Coronary artery (tissue), 2 donors: ENCODE measurements around the gene NKAIN2.
A peak's percentile ranks its signal among the peaks of the same experiment; 100 is the strongest.

ENCODE experiments used
- DNase-seq: peaks from one replicate; pipeline ENCODE4 v3.0.0-alpha.2; 2017; ENCODE audit warnings: low spot score
- H3K27ac ChIP-seq, 2 donors: fragments of 200-600 bp; sonication (generic); one replicate each; pipeline ENCODE4 v1.5.1; 2016 to 2019
- H3K4me3 ChIP-seq: fragments of 200-600 bp; sonication (generic); 2 replicates; pipeline ENCODE4 v1.5.1; 2016; ENCODE audit warnings: mild to moderate bottlenecking, moderate library complexity
- TF ChIP-seq, protein P1 (sequence below): fragments of 200-600 bp; sonication (generic); IDR thresholded peaks from one replicate; pipeline ENCODE4 v1.5.1; 2019; ENCODE audit warnings: antibody characterized with exemption

NKAIN2 gene

DNA sequence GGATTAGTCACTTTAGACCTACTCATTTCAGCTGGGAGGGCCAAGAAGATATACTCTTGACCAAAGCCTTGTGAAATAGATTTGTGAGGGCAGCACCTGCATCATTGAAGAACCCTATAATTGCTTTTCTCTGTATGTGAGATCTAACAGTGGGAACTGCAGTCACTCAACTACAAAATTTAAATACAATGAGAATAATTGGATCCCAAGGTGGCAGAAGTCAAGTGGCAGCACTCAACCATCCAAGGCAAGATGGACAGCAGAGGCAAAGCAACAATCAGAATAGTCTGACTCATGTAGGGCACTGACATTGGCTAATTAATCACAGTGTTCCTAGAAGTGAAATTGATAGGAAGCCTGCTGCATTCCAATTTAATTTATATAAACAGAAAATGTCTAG, 8.9 kb upstream of the NKAIN2 start:
- no peak for DNase-seq
- Histone ChIP-seq H3K27ac (no peak overlapping the region), H3K4me3 (no peak overlapping the region)
- TF ChIP-seq, protein P1, sequence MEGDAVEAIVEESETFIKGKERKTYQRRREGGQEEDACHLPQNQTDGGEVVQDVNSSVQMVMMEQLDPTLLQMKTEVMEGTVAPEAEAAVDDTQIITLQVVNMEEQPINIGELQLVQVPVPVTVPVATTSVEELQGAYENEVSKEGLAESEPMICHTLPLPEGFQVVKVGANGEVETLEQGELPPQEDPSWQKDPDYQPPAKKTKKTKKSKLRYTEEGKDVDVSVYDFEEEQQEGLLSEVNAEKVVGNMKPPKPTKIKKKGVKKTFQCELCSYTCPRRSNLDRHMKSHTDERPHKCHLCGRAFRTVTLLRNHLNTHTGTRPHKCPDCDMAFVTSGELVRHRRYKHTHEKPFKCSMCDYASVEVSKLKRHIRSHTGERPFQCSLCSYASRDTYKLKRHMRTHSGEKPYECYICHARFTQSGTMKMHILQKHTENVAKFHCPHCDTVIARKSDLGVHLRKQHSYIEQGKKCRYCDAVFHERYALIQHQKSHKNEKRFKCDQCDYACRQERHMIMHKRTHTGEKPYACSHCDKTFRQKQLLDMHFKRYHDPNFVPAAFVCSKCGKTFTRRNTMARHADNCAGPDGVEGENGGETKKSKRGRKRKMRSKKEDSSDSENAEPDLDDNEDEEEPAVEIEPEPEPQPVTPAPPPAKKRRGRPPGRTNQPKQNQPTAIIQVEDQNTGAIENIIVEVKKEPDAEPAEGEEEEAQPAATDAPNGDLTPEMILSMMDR: no peak

DNA sequence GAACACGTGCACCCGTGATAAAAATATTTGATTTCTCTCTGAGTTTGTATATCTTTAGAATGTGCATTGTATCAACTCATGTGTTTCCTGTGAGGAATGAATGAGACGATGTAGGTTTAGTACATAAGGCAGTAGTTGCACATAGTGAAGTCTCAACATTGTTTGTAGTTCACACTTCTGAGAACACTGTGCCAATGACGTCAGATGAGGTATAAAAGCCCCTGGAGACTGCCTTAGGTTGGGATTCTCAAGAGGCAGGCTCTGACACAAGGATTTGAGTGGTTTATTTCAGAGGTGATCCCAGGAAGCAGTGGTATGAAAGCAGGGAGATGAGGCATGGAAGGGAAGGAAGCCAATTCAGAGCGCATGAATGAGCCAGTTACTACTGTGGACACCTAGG, 2.6 kb upstream of the NKAIN2 start:
- no peak overlapping the region for H3K27ac ChIP-seq

DNA sequence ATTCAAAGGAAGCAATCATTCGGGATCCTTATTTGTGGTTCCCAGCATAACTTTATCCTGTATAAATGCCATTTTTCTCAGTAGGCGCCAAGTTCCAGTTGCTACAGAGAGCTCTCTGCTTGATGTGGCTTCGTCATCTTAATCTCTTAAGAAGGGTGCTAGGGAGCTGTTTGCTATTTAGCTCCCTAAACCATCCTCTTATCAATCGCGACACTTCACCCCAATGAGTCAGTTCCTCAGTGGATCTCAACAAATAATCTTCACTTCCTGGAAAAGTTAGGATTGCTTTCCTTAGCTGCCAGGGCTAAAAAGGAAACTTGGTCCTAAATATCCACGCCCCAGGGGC, 1.3 kb upstream of the NKAIN2 start:
- no peak for DNase-seq
- TF ChIP-seq, protein P1: no peak
- Histone ChIP-seq H3K4me3 (peak overlapping the region; percentile 70), H3K27ac (no peak overlapping the region)

More for the DNA sequence above, 2.6 kb upstream of the NKAIN2 start:
- TF ChIP-seq, protein P1: no peak
- H3K4me3 ChIP-seq: no peak overlapping the region
- DNase-seq: no peak

DNA sequence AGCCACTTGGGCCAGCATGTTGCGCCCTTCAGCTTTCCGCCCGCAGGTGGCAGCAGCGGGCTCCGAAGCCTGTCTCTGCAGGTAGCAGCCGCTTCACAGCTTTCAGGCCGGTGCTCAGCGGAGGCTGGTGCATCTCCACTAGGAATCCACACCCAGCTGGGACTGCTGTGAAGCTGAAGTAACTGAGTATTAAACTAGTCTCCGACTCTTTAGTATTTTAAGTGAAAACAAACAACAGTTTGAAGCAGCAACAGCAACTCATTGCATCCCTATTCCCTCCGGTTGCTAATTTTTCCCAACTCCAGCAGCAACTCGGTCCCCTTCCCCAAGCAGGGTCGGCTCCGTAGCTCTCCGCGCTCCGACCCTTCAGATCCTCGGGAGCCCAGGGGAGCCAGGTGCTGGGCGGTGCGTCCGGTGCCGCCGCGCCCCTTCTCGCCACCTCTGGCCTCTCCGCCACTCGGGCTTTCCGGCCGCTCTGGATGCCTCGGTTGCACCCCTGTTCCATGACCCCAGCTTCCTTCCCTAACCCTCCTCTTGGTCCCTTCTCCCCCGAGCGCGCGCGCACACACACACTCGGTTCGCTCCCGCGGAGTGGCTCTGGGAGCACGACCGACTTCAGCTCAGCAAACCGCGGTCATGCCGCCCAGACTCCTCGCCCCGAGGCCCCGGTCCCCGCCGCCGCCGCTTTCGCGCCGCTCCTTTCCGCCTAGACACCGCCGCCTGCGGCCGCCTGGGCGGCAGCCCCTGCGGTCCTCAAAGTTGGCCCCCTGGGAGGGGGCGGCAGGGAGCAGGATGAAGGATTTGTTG, 765 bp upstream of the NKAIN2 start:
- Histone ChIP-seq H3K4me3 (peak overlapping the region; percentile 70), H3K27ac (no peak overlapping the region)
- DNase-seq: peak; percentile 78
- TF ChIP-seq, protein P1: peak; percentile 74

DNA sequence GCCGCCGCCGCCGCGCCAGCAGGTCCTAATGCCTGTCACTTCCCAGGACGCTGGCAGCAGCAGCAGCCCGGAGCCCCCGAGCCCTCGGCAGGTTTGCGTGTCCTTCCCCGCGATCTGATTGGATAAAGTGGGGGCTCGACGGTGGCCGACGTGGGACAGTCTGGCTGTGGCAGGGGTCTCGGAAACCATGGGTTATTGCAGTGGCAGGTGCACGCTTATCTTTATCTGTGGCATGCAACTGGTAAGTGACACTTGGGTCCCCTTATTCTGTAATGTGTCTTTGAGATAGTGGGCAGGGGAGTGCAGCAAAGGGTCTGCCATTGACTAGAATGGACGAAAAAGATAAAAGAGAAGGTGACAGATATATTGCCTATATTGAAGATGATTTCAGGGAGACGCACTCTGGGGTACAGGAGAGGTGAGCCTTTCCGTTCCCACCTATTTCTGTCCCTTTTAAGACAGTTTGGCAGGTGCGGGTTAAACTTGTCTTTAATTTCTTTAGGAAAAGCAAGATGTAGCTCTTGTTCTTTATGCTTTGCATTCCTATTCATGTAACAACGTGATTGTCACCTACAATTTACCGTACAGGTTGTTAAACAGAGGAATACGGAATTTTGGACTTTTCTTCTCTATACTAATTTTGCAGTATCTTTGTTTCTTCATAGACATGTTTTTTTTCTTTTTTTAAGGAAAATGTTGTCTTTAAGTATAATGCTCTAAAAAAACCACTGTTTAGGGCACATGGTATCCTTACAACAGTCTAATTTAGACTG, 535 bp downstream of the NKAIN2 start:
- TF ChIP-seq, protein P1: no peak
- peak overlapping the region; percentile 70 for H3K4me3 ChIP-seq
- DNase-seq: no peak
- no peak overlapping the region for H3K27ac ChIP-seq

DNA sequence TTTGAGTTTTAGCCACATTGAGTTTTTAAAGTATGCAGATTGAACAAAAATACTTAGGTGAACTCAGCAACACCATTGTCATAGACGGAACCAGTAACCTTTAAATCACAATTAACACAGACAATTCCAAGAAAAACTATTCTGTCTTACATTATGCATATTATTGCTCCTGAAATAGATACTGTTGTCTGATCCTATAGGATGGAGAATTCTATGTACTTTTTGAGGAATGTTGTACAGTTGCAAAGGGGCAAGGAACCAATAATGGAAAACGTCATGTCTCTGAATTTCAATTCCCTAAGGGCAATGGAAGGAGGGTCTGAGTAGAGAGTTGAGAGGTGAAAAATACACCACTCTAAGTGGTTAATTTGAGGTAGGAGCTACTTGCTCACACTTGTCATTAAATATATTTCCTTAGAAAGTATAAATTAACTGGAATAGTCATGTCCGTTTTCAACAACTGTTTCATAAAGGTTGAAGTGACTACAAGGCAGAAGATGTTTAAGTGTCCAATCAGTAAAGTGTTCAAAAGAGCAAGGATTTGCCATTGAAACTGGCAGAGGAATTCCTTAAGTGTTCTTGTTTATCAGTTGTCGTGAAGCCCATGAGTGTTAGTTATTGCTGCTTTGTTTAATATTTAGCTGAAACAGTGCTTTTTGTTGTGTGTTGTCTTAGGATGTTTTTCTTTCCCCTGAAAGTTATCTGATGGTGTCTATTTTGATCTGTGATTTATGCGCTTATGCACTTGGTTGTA, 1.3 kb downstream of the NKAIN2 start:
- TF ChIP-seq, protein P1: no peak
- Histone ChIP-seq H3K4me3 (no peak overlapping the region), H3K27ac (no peak overlapping the region)
- no peak for DNase-seq
